ENCODE measurements around the gene DPM2. TPM values are rescaled to one million over a fixed set of nuclear protein-coding genes. Genes with fewer than 3 reads are reported as not detected.

Gene DPM2
- total and polyA plus RNA-seq, 7 donors, result 9.7 to 39.6 (median 16.6) TPM

DNA sequence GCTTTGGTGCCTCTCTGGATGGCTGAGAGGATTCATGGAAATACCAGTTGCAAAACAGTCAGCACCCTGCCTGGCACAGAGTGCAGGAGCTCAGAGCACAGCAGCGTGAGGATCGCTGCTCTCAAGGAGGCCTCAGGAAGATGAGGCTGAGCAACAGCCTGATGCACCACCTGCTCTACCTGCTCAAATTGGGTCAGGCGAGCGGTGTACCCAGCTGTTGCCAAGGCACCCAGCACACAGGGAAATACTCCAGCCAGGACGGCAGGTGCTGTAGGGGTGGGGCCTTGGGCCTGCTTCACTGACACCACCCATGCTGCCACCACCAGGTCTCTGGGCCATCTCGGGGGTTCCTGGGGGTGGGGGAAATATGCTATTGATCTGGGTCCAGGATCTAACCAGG lies 38.8 kb upstream of the DPM2 start:
- ATAC-seq (no peak), DNase-seq (peak in 1 of 2 donors; percentile 42)
- Histone ChIP-seq H3K36me3 (ENCODE audit: insufficient read depth in 1 of 2, low read depth in 1 of 2) (no peaks in the 10 kb centered on the region), H3K4me3 (no peak overlapping the region), H3K27ac (no peak overlapping the region), H3K9me3 (no peaks in the 10 kb centered on the region), H3K4me1 (peaks cover 85% of the 10 kb centered on the region), H3K27me3 (ENCODE audit: insufficient read depth in 3 of 3, low read length in 2 of 3) (no peaks in the 10 kb centered on the region)
- WGBS, 3 donors, result 31 to 71% (median 40%) methylated on average over 6 of the region's 6 CpGs
- TF ChIP-seq, protein P1, sequence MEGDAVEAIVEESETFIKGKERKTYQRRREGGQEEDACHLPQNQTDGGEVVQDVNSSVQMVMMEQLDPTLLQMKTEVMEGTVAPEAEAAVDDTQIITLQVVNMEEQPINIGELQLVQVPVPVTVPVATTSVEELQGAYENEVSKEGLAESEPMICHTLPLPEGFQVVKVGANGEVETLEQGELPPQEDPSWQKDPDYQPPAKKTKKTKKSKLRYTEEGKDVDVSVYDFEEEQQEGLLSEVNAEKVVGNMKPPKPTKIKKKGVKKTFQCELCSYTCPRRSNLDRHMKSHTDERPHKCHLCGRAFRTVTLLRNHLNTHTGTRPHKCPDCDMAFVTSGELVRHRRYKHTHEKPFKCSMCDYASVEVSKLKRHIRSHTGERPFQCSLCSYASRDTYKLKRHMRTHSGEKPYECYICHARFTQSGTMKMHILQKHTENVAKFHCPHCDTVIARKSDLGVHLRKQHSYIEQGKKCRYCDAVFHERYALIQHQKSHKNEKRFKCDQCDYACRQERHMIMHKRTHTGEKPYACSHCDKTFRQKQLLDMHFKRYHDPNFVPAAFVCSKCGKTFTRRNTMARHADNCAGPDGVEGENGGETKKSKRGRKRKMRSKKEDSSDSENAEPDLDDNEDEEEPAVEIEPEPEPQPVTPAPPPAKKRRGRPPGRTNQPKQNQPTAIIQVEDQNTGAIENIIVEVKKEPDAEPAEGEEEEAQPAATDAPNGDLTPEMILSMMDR (IDR thresholded peaks at IDR 0.05), result no peak
- intact Hi-C loops (cut with DNase I), result loop anchor here in 1 of 2 donors (5.0 kb wide), 1 partner anchor 61 kb away; no protein-coding TSS in a partner anchor

DNA sequence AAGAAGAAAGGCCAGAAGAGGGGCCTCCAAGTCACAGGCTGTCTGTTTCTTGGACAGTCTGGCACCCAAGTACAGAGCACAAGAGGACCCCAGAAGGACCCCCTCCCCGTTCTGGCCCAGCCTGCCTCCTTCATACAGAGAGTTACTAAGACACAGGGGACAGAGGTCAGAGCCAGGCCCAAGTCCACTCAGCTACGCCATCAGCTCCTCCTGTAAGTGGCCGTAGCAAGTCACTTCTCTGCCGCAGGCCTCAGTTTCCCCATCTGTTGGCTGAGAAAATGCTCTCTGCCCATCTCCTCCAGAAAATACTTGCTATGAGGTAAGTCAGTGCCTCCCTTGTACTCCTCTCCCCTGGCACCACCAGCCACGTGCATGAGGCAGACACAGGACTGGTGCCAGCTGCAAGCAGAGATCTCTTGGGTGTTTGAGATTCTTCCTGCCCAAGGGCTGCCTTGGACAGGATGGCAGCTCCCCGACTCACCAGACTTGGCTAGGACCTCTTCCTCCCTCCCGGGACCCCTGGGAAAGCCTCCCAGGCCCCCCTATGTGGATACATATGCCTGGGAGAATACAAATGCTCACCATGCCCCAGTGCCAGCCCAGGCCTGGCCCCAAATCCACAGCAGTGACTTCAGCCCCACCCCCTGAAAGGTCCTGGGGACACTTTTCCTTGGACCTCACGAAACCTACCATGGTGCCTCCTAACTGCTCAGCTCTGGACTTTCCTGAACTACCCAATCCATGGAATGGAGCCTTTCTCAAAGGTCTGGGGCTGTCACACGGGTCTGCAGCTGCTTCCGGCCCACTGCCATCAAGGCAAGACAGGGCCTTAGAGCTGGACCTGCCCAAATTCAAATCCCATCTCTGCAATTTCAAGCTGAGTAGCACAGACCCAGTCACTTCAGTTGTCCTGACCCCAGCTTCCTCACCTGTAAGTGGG lies 38.0 kb upstream of the DPM2 start:
- WGBS, 3 donors, result 71 to 73% (median 73%) methylated on average over 10 of the region's 10 CpGs
- H3K4me3 ChIP-seq, result no peak overlapping the region
- no peaks in the 10 kb centered on the region for H3K9me3 ChIP-seq
- TF ChIP-seq, protein P1 (IDR thresholded peaks at IDR 0.05), result no peak
- intact Hi-C loops (cut with DNase I), result loop anchor here in 1 of 2 donors (5.0 kb wide), 1 partner anchor 62 kb away; no protein-coding TSS in a partner anchor
- H3K27me3 ChIP-seq (ENCODE audit: insufficient read depth in 3 of 3, low read length in 2 of 3), result no peaks in the 10 kb centered on the region
- peaks cover 89% of the 10 kb centered on the region for H3K4me1 ChIP-seq
- ATAC-seq (no peak), DNase-seq (peak in 1 of 2 donors; percentile 58)
- no peak overlapping the region for H3K27ac ChIP-seq
- no peaks in the 10 kb centered on the region for H3K36me3 ChIP-seq (ENCODE audit: insufficient read depth in 1 of 2, low read depth in 1 of 2)

DNA sequence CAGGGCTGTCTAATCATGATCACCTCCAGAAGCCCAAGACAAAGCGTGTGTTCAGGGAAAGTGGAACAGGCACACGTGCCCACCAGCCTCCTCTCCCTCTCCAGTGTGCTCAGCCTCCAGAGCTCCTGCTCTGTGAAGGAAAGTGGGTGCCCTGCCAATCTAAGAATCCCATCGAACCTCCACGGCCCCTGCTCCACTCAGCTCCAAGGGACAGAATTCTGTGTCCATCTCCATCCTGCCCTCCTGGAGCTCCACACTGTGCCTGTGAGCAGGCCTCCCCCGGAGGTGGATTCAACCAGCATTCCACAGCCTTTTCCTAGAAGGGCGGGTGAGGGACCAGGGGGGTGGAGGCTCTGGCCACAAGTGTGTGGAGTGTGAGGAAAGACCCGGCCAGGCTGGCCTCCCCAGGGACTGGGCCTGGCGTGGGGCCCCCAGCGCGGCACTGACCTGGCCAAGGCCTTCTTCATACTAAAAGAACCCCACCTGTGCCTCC lies 37.2 kb upstream of the DPM2 start:
- DNase-seq (peak; percentile 73 to 77), ATAC-seq (no peak)
- peak overlapping the region; percentile 78 for H3K27ac ChIP-seq
- WGBS, 3 donors, result 58 to 64% (median 64%) methylated on average over 10 of the region's 10 CpGs
- H3K4me3 ChIP-seq, result no peak overlapping the region
- H3K9me3 ChIP-seq, result no peaks in the 10 kb centered on the region
- TF ChIP-seq, protein P1 (IDR thresholded peaks at IDR 0.05), result no peak
- peaks cover 93% of the 10 kb centered on the region for H3K4me1 ChIP-seq
- intact Hi-C loops (cut with DNase I), result loop anchor here in 1 of 2 donors (5.0 kb wide), 1 partner anchor 62 kb away; no protein-coding TSS in a partner anchor
- H3K27me3 ChIP-seq (ENCODE audit: insufficient read depth in 3 of 3, low read length in 2 of 3), result no peaks in the 10 kb centered on the region
- no peaks in the 10 kb centered on the region for H3K36me3 ChIP-seq (ENCODE audit: insufficient read depth in 1 of 2, low read depth in 1 of 2)

DNA sequence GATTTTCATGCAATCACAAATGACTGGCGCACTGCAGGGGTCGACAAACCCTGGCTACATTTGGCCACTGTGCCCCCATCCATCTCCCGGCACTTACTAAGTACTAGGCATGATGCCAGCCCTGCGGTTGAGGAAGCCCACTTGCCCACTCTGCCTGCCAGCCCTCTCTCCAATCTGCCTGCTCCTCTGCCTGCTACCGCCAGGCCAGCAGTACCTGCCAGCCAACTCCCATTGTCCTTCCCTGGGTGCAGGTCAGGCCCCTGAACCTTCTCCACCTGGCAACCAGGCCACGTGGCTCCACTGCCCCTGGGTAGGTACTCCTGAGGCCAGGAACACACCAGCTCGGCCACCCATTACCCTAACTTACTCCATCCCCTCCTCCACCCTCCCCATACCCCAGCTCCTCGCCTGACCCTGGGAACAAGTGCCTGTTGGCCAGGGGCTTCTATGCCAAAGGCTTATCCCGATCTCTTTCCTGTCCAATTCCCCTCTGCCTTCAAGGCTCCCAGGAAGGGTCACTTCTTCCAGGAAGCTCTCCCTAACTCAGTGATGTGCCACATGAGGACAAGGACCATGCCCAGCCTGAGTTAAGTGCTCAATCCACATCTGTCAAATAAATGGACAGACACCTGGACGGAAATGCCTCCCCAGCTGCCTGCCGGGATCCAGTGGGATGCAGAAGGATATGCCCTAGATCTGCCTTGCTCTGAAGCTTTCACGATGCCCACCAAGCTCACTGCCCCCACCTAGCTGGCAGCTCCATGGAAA lies 36.5 kb upstream of the DPM2 start:
- ATAC-seq (no peak), DNase-seq (peak in 1 of 2 donors; percentile 29)
- Histone ChIP-seq H3K4me3 (no peak overlapping the region), H3K36me3 (ENCODE audit: insufficient read depth in 1 of 2, low read depth in 1 of 2) (no peaks in the 10 kb centered on the region), H3K9me3 (no peaks in the 10 kb centered on the region), H3K27ac (peak overlapping the region; percentile 78), H3K27me3 (ENCODE audit: insufficient read depth in 3 of 3, low read length in 2 of 3) (no peaks in the 10 kb centered on the region), H3K4me1 (peaks cover 93% of the 10 kb centered on the region)
- intact Hi-C loops (cut with DNase I), result no loop called here
- WGBS, 3 donors, result 49 to 61% (median 51%) methylated on average over 12 of the region's 12 CpGs
- TF ChIP-seq, protein P1 (IDR thresholded peaks at IDR 0.05), result no peak

Measured in psoas muscle (tissue), 8 donors.